Adrenal gland (tissue), 12 donors: ENCODE measurements around the gene TMEM253. TPM values are rescaled to one million over a fixed set of nuclear protein-coding genes. Genes with fewer than 3 reads are reported as not detected.

Experiments
- DNase-seq, 7 donors: peaks; one replicate each; pipeline ENCODE4 v3.0.0-alpha.2; 2019 to 2020
- H3K27ac ChIP-seq, 5 donors: fragments of 200-600 bp; sonication (generic) in 4 of 5; 1 replicate in 3 of 5; 2 replicates in 2 of 5; pipeline versions ENCODE4 v1.5.1 to v1.8.0; 2016 to 2020; ENCODE audit warnings: mild to moderate bottlenecking in 1 of 5
- H3K27me3 ChIP-seq: fragments of 200-600 bp; 2 replicates; pipeline ENCODE4 v1.8.0; 2021
- H3K36me3 ChIP-seq, 2 donors: fragments of 200-600 bp; replicated peaks in 1 of 2; 1 replicate in 1 of 2; 2 replicates in 1 of 2; pipeline versions ENCODE4 v1.5.1 to v1.8.0; 2018 to 2022
- H3K4me1 ChIP-seq, 2 donors: fragments of 200-600 bp; replicated peaks in 1 of 2; 1 replicate in 1 of 2; 2 replicates in 1 of 2; pipeline versions ENCODE4 v1.5.1 to v1.8.0; 2018 to 2021
- H3K4me3 ChIP-seq, 4 donors: fragments of 200-600 bp; sonication (generic) in 3 of 4; one replicate each; pipeline ENCODE4 v1.5.1; 2016 to 2018
- H3K9me3 ChIP-seq, 3 donors: fragments of 200-600 bp; sonication (generic) in 1 of 3; replicated peaks in 1 of 3; 1 replicate in 2 of 3; 2 replicates in 1 of 3; pipeline versions ENCODE4 v1.5.1 to v1.8.0; 2016 to 2021
- POLR2A ChIP-seq, 2 donors: fragments of 450-650 bp; IDR thresholded peaks; one replicate each; pipeline ENCODE4 v1.6.1; 2017; ENCODE audit warnings: antibody characterized with exemption in 2 of 2, mild to moderate bottlenecking in 2 of 2, moderate library complexity in 1 of 2
- WGBS, 4 donors: extraction: QIAGEN DNeasy Blood & Tissue Kit in 2 of 4; methylation state at CpG; one replicate each; pipeline versions ENCODE4 v1.1.5 to v1.1.7; 2013 to 2017; 5-methylcytosine and 5-hydroxymethylcytosine counted together
- intact Hi-C, 2 donors: fragments of 100-400 bp; cut with DNase I; formaldehyde crosslinking; loops; one replicate each; pipeline versions ENCODE4 v1.14.1 to v1.15.0; 2022 to 2023
- polyA plus RNA-seq, 3 donors: library from polyadenylated mRNA; stranded (reverse); fragments of 200-250 nt in 2 of 3; fragments of 350-450 nt in 1 of 3; fragmentation: Illumina TruSeq in 1 of 3; extraction: RNeasy Lipid Tissue Mini Kit (QIAGEN cat#74804) in 1 of 3; gene quantifications; one replicate each; pipeline ENCODE4 v1.2.3, GENCODE V29; 2013 to 2014
- total RNA-seq, 9 donors: library from RNA; depleted of rRNA in 4 of 9; stranded (reverse); fragments of >200 nt in 4 of 9; fragments of 120-200 nt in 1 of 9; fragmentation: NEBNext Ultra II Directional in 1 of 9; extraction: Animal tissue kit (Norgen Biotek cat#: 25700) in 1 of 9; gene quantifications; one replicate each; pipeline versions ENCODE4 v1.1.0 to v1.2.4, GENCODE V29; 2013 to 2023
- TF ChIP-seq, protein P1 (sequence below), 6 experiments: fragments of 450-650 bp in 4 of 6; fragments of 200-600 bp in 2 of 6; sonication (generic) in 1 of 6; IDR thresholded peaks; 1 replicate in 5 of 6; 2 replicates in 1 of 6; pipeline versions ENCODE4 v1.5.1 to v1.8.0; 2016 to 2021; ENCODE audit warnings: antibody characterized with exemption in 6 of 6, mild to moderate bottlenecking in 2 of 6, moderate library complexity in 1 of 6
- donor health status: healthy with polysubstance abuse.
- donor health status: Bipolar disorder and iron deficiency.
- donor health status: DM: yes; HTN: yes; CAD: no.
- donor health status: DM: no; HTN: no; CAD: no.
- donor health status: DM: no; HTN: no; CAD: no.
- donor health status: DM: yes; HTN: yes; CAD: no.

TMEM253 gene
- total and polyA plus RNA-seq, 12 donors: 0.55 to 8.8 (median 2.3) TPM; not detected in 1

GRCh38 chr14:21120686-21121085 lies 19.8 kb downstream of the TMEM253 start:
- intact Hi-C loops: no loop called here

GRCh38 chr14:21121122-21121521 lies 20.3 kb downstream of the TMEM253 start:
- H3K4me1 ChIP-seq: no peaks in the 10 kb centered on the region
- intact Hi-C loops: no loop called here
- H3K36me3 ChIP-seq: no peaks in the 10 kb centered on the region
- WGBS, 4 donors: 71 to 86% (median 72%) methylated on average over 1 of the region's 1 CpG
- no peak for DNase-seq
- no peak overlapping the region for H3K4me3 ChIP-seq
- no peaks in the 10 kb centered on the region for H3K27me3 ChIP-seq
- TF ChIP-seq, protein P1, sequence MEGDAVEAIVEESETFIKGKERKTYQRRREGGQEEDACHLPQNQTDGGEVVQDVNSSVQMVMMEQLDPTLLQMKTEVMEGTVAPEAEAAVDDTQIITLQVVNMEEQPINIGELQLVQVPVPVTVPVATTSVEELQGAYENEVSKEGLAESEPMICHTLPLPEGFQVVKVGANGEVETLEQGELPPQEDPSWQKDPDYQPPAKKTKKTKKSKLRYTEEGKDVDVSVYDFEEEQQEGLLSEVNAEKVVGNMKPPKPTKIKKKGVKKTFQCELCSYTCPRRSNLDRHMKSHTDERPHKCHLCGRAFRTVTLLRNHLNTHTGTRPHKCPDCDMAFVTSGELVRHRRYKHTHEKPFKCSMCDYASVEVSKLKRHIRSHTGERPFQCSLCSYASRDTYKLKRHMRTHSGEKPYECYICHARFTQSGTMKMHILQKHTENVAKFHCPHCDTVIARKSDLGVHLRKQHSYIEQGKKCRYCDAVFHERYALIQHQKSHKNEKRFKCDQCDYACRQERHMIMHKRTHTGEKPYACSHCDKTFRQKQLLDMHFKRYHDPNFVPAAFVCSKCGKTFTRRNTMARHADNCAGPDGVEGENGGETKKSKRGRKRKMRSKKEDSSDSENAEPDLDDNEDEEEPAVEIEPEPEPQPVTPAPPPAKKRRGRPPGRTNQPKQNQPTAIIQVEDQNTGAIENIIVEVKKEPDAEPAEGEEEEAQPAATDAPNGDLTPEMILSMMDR (IDR thresholded peaks at IDR 0.05): no peak
- no peak for TF ChIP-seq POLR2A (IDR thresholded peaks at IDR 0.05)
- H3K9me3 ChIP-seq: no peaks in the 10 kb centered on the region
- no peak overlapping the region for H3K27ac ChIP-seq

More at GRCh38 chr14:21120686-21121085, 19.8 kb downstream of the TMEM253 start:
- WGBS, 4 donors: 49 to 70% (median 60%) methylated on average over 6 of the region's 6 CpGs
- Histone ChIP-seq H3K27ac (no peak overlapping the region), H3K9me3 (no peaks in the 10 kb centered on the region), H3K27me3 (no peaks in the 10 kb centered on the region), H3K4me1 (no peaks in the 10 kb centered on the region), H3K36me3 (no peaks in the 10 kb centered on the region), H3K4me3 (no peak overlapping the region)
- TF ChIP-seq, protein P1 (IDR thresholded peaks at IDR 0.05): no peak
- TF ChIP-seq POLR2A (IDR thresholded peaks at IDR 0.05): no peak
- DNase-seq: no peak

DNA sequence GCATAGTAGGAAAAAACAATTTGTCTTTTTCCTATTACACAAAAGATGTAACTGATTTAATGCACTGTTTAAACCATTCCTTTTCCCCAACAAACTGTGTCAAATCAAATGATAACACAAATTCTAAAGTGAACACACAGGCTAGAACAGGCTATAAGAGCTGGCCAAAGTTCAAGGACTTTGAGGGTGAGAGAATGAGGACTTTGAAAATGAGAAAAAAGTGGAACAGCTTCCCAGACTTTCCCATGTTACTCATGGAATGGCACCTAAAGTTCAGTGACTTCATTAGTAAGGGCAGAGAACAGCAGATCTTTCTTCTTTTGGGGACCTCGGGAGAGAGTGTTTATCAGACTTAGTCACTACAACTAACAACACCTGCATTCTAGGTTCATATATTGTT lies 22.6 kb downstream of the TMEM253 start:
- no peak overlapping the region for H3K4me3 ChIP-seq
- TF ChIP-seq POLR2A (IDR thresholded peaks at IDR 0.05): no peak
- TF ChIP-seq, protein P1 (IDR thresholded peaks at IDR 0.05): no peak
- WGBS, 4 donors: 55 to 90% (median 61%) methylated on average over 1 of the region's 1 CpG
- H3K27me3 ChIP-seq: no peaks in the 10 kb centered on the region
- no peak for DNase-seq
- H3K9me3 ChIP-seq: no peaks in the 10 kb centered on the region
- H3K4me1 ChIP-seq: no peaks in the 10 kb centered on the region
- intact Hi-C loops: no loop called here
- H3K36me3 ChIP-seq: no peaks in the 10 kb centered on the region
- no peak overlapping the region for H3K27ac ChIP-seq

- no peak overlapping the region for H3K27ac ChIP-seq
- H3K4me3 ChIP-seq: no peak overlapping the region
- no peak for DNase-seq
- no peaks in the 10 kb centered on the region for H3K36me3 ChIP-seq
- 38 to 63% (median 51%) methylated on average over 1 of the region's 1 CpG for WGBS, 4 donors
- no peaks in the 10 kb centered on the region for H3K27me3 ChIP-seq
- no peaks in the 10 kb centered on the region for H3K9me3 ChIP-seq
- no peak for TF ChIP-seq POLR2A (IDR thresholded peaks at IDR 0.05)
- TF ChIP-seq, protein P1 (IDR thresholded peaks at IDR 0.05): no peak
- intact Hi-C loops: loop anchor here in 1 of 2 donors (10.0 kb wide), 1 partner anchor 61 kb away; no protein-coding TSS in a partner anchor
- no peaks in the 10 kb centered on the region for H3K4me1 ChIP-seq
These were observed 33.0 kb downstream of the TMEM253 start for GRCh38 chr14:21133901-21134300.
